Neural cell (in vitro differentiated cells): Measurements from ENCODE around the gene DST. TPM values are rescaled to one million over a fixed set of nuclear protein-coding genes. Genes with fewer than 3 reads are reported as not detected.

ENCODE experiments used
- H2AFZ ChIP-seq: fragments of 200-600, 300-800 bp; sonication (generic), shearing (Covaris generic); 2 replicates; pipeline ENCODE4 v1.6.0; 2014; ENCODE audit warnings: low read depth, mild to moderate bottlenecking, antibody characterized with exemption, low read length, moderate library complexity
- H3F3A ChIP-seq: fragments of 200-600 bp; shearing (Covaris generic); 2 replicates; pipeline ENCODE4 v1.6.1; 2016; ENCODE audit warnings: mild to moderate bottlenecking, moderate library complexity, mixed read lengths, antibody characterized with exemption, low read length; ENCODE audit not compliant: insufficient read depth, poor library complexity, severe bottlenecking
- H3K27ac ChIP-seq: fragments of 200-600, 300-800 bp; sonication (generic), shearing (Covaris generic); 2 replicates; pipeline ENCODE4 v1.5.1; 2014; ENCODE audit warnings: mild to moderate bottlenecking, low read length, moderate library complexity
- H3K27me3 ChIP-seq: fragments of 300-800, 200-600 bp; sonication (generic), shearing (Covaris generic); 2 replicates; pipeline ENCODE4 v1.6.0; 2014; ENCODE audit warnings: mild to moderate bottlenecking, low read depth, low read length, moderate library complexity; ENCODE audit not compliant: insufficient read depth
- H3K36me3 ChIP-seq: fragments of 300-800, 200-600 bp; sonication (generic), shearing (Covaris generic); 2 replicates; pipeline ENCODE4 v1.5.1; 2014; ENCODE audit warnings: mild to moderate bottlenecking, antibody characterized with exemption, low read length, moderate library complexity; ENCODE audit not compliant: insufficient read depth
- H3K4me2 ChIP-seq: fragments of 300-800, 200-600 bp; sonication (generic), shearing (Covaris generic); 2 replicates; pipeline ENCODE4 v1.6.0; 2014; ENCODE audit warnings: mild to moderate bottlenecking, low read length
- H3K4me3 ChIP-seq: fragments of 300-800, 200-600 bp; sonication (generic), shearing (Covaris generic); 2 replicates; pipeline ENCODE4 v1.5.1; 2014; ENCODE audit warnings: mild to moderate bottlenecking, low read length, moderate library complexity
- H3K79me2 ChIP-seq: fragments of 200-600 bp; shearing (Covaris generic); replicated peaks from 2 replicates; pipeline ENCODE4 v1.6.0; 2014; ENCODE audit warnings: mild to moderate bottlenecking, low read length, moderate library complexity; ENCODE audit not compliant: insufficient read depth
- H3K9ac ChIP-seq: fragments of 300-800, 200-600 bp; sonication (generic), shearing (Covaris generic); 2 replicates; pipeline ENCODE4 v1.6.1; 2016; ENCODE audit warnings: mild to moderate bottlenecking, low read length, mixed read lengths
- H3K9me2 ChIP-seq: fragments of 200-600 bp; shearing (Covaris generic); 2 replicates; pipeline ENCODE4 v1.6.1; 2016; ENCODE audit warnings: mild to moderate bottlenecking, low read length, mixed read lengths; ENCODE audit not compliant: insufficient read depth
- H3K9me3 ChIP-seq: fragments of 200-600, 300-800 bp; sonication (generic), shearing (Covaris generic); 2 replicates; pipeline ENCODE4 v1.6.1; 2016; ENCODE audit warnings: mild to moderate bottlenecking, mixed run types, low read length, moderate library complexity, mixed read lengths
- H4K20me1 ChIP-seq: fragments of 200-600 bp; shearing (Covaris generic); 2 replicates; pipeline ENCODE4 v1.6.1; 2016; ENCODE audit warnings: mild to moderate bottlenecking, mixed run types; ENCODE audit not compliant: insufficient read depth
- CTCF ChIP-seq: fragments of 450-650 bp; IDR thresholded peaks from 2 replicates; pipeline ENCODE4 v1.5.1; 2014; ENCODE audit warnings: antibody characterized with exemption, mild to moderate bottlenecking, moderate library complexity; ENCODE audit not compliant: poor library complexity, severe bottlenecking
- EP300 ChIP-seq: fragments of 450-650 bp; conservative IDR thresholded peaks from 2 replicates; pipeline ENCODE4 v1.6.1; 2014; ENCODE audit warnings: antibody characterized with exemption, mild to moderate bottlenecking, moderate library complexity; ENCODE audit not compliant: poor library complexity, severe bottlenecking
- EZH2 ChIP-seq: fragments of 200-600, 300-800 bp; shearing (Covaris generic), sonication (generic); IDR thresholded peaks from 2 replicates; pipeline ENCODE4 v1.6.1; 2014; ENCODE audit warnings: antibody characterized with exemption, low read length, borderline replicate concordance, mild to moderate bottlenecking; ENCODE audit not compliant: insufficient read depth, poor library complexity, severe bottlenecking
- MXI1 ChIP-seq: fragments of 450-650 bp; conservative IDR thresholded peaks from 2 replicates; pipeline ENCODE4 v1.6.1; 2014; ENCODE audit warnings: antibody characterized with exemption, mild to moderate bottlenecking; ENCODE audit not compliant: poor library complexity, severe bottlenecking
- POLR2AphosphoS5 ChIP-seq: IDR thresholded peaks from 2 replicates; pipeline ENCODE4 v1.6.1; 2012
- RAD21 ChIP-seq: fragments of 450-650 bp; conservative IDR thresholded peaks from 2 replicates; pipeline ENCODE4 v1.6.1; 2014; ENCODE audit warnings: antibody characterized with exemption, mild to moderate bottlenecking, moderate library complexity
- REST ChIP-seq: IDR thresholded peaks from 2 replicates; pipeline ENCODE4 v1.6.1; 2012; ENCODE audit warnings: borderline replicate concordance
- SMC3 ChIP-seq: fragments of 450-650 bp; conservative IDR thresholded peaks from 2 replicates; pipeline ENCODE4 v1.6.1; 2014; ENCODE audit warnings: antibody characterized with exemption, mild to moderate bottlenecking, moderate library complexity; ENCODE audit not compliant: poor library complexity
- TAF1 ChIP-seq: IDR thresholded peaks from 2 replicates; pipeline ENCODE4 v1.6.1; 2012; ENCODE audit warnings: low read depth
- polyA plus RNA-seq: library from polyadenylated mRNA; depleted of rRNA; stranded (reverse); fragments of >200 nt; gene quantifications from 2 replicates; pipeline ENCODE4 v1.2.3, GENCODE V29; 2014

The DST gene
- polyA plus RNA-seq, 1 donor from 2014 or later = 118 TPM

GRCh38 chr6:56444855-56445254, 197.8 kb downstream of the DST start:
- Histone ChIP-seq H3K9me2 (no peaks in the 10 kb centered on the region), H2AFZ (no peak overlapping the region), H3F3A (no peaks in the 10 kb centered on the region), H3K9ac (no peak overlapping the region), H3K36me3 (no peaks in the 10 kb centered on the region), H3K27ac (no peak overlapping the region), H4K20me1 (no peaks in the 10 kb centered on the region), H3K9me3 (no peaks in the 10 kb centered on the region), H3K4me3 (no peak overlapping the region), H3K79me2 (no peaks in the 10 kb centered on the region), H3K4me2 (no peak overlapping the region), H3K27me3 (no peaks in the 10 kb centered on the region)
- no peak for TF ChIP-seq CTCF
- TF ChIP-seq MXI1 = no peak
- TF ChIP-seq SMC3 = no peak
- no peak for TF ChIP-seq POLR2AphosphoS5
- TF ChIP-seq REST = no peak
- TF ChIP-seq TAF1 = no peak
- no peak for TF ChIP-seq EZH2
- no peak for TF ChIP-seq EP300
- no peak for TF ChIP-seq RAD21

- Histone ChIP-seq H3K36me3 (no peaks in the 10 kb centered on the region), H2AFZ (no peak overlapping the region), H3K4me3 (no peak overlapping the region), H3K9me3 (no peaks in the 10 kb centered on the region), H3F3A (no peaks in the 10 kb centered on the region), H3K27me3 (no peaks in the 10 kb centered on the region), H3K9me2 (no peaks in the 10 kb centered on the region), H3K9ac (no peak overlapping the region), H4K20me1 (no peaks in the 10 kb centered on the region), H3K27ac (no peak overlapping the region), H3K79me2 (no peaks in the 10 kb centered on the region), H3K4me2 (no peak overlapping the region)
- TF ChIP-seq MXI1 (no peak), REST (no peak), EZH2 (no peak), TAF1 (no peak), RAD21 (no peak), POLR2AphosphoS5 (no peak), SMC3 (no peak), EP300 (no peak), CTCF (no peak)
Observed at GRCh38 chr6:56440551-56440981, 202.1 kb downstream of the DST start.
